Dedifferentiated amniotic fluid mesenchymal stem cell (primary cell): ENCODE results near the gene TBC1D3K.
"Not testable (repeated sequence)": the region's sequence is repeated elsewhere in the genome, so short reads cannot be mapped to it uniquely, and the experiment has no call there.

Experiments used
- DNase-seq: peaks from one replicate; pipeline ENCODE4 v3.0.0-alpha.2; 2016; ENCODE audit errors: extremely low spot score

TBC1D3K gene

DNA sequence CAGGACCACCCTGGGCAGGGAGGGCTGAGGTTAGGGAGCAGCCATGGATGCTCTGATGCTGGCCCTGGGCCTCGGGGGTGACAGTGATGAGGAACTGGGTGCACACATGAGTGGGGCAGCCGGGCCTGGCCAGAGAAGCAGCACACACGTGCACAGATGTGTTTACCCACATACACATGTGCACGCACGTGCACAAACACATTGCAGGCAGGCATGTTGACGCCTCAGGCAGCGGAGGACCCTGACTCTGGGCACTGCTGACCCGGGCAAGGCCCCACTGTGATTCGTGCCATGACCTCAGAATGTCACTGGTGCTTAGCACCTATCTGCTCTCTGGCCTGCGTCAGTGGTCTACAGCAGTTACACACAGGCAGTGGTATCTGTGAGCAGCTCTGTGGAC is at the start of gene TBC1D3K:
Gene TBC1D3K, plus strand, starts transcription at position 301 of the 400 bp plus-strand sequence. CDS start 1,585 bp downstream, outside the sequence.
- not testable (repeated sequence) for DNase-seq

DNA sequence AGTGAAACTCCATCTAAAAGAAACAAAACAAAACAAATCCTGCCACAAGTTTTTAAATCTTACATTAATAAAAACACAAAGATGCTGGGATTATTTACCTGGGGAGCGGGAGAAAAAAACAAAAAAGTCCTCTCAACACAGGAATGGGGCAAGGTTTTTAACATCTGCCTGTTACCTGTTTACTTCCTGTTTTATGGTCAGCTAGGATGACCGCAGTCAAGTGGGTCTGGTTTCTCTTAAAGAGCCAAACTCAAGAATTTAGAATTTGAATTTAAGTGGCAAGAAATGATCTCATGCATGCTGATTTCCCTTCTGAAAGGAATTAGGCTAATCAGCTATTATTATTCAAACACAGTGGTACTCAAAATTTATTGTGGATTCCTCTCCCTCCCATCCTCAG is 39.7 kb upstream of the TBC1D3K start:
- DNase-seq = no peak

DNA sequence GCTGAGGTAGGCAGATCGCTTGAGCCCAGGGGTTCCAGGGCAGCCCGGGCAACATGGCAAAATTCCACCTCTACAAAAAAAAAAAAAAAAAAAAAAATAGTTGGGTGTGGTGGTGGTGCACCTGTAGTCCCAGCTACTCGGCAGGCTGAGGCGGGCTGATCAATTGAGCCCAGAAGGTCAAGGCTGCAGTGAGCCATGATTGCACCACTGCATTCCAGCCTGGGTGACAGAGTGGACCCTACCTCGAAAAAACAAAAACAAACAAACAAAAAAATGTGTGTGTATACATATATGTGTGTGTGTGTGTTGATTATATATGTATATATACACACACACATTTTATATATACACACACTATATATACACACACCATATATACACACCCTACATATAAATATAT is 39.1 kb upstream of the TBC1D3K start:
- DNase-seq = no peak

- no peak for DNase-seq
These were observed 35.3 kb upstream of the TBC1D3K start for GRCh38 chr17:37888881-37889280.

GRCh38 chr17:37896961-37897360 is 27.3 kb upstream of the TBC1D3K start:
- not testable (repeated sequence) for DNase-seq
